ENCODE data around the gene TMEM69. TPM values are rescaled to one million over a fixed set of nuclear protein-coding genes. Genes with fewer than 3 reads are reported as not detected.
"Not testable (repeated sequence)": the region's sequence is repeated elsewhere in the genome, so short reads cannot be mapped to it uniquely, and the experiment has no call there.

TMEM69 gene
- total RNA-seq, 1 donor from 2014 or later = 65.2 TPM

DNA sequence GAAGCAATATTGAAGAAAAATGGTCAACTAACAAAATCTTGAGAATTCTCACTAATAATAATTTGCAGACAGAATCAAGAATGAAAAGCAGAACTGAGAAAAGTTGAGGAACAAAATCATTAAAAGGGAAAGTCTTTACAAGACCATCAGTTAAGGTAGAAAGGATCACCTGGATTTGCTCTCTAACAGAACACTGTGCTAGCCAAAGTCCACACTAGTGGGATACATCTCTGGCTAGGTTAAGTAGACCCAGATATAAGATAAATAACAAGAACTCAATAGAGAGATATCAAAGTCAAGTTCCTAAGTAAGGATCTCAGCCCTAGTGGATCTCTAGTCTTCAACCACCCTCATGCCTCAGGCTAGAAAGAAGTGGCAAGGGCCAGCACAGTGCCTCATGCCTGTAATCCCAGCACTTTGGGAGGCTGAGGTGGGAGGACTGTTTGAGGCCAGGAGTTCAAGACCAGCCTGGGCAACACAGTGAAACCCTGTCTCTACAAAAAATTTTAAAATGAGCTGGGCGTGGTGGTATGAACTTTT is 42.9 kb downstream of the TMEM69 start:
- H3K36me3 Mint-ChIP-seq = no peaks in the 10 kb centered on the region
- no peaks in the 10 kb centered on the region for H3K27me3 ChIP-seq
- H3K27ac ChIP-seq = no peak overlapping the region
- no peaks in the 10 kb centered on the region for H3K79me2 ChIP-seq (ENCODE audit: low read depth)
- no peak for DNase-seq (ENCODE audit: low spot score)
- TF ChIP-seq, protein P1, sequence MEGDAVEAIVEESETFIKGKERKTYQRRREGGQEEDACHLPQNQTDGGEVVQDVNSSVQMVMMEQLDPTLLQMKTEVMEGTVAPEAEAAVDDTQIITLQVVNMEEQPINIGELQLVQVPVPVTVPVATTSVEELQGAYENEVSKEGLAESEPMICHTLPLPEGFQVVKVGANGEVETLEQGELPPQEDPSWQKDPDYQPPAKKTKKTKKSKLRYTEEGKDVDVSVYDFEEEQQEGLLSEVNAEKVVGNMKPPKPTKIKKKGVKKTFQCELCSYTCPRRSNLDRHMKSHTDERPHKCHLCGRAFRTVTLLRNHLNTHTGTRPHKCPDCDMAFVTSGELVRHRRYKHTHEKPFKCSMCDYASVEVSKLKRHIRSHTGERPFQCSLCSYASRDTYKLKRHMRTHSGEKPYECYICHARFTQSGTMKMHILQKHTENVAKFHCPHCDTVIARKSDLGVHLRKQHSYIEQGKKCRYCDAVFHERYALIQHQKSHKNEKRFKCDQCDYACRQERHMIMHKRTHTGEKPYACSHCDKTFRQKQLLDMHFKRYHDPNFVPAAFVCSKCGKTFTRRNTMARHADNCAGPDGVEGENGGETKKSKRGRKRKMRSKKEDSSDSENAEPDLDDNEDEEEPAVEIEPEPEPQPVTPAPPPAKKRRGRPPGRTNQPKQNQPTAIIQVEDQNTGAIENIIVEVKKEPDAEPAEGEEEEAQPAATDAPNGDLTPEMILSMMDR (IDR thresholded peaks at IDR 0.05) = no peak
- TF ChIP-seq EZH2phosphoT487 (IDR thresholded peaks at IDR 0.05) (no peak), EZH2 (IDR thresholded peaks at IDR 0.05) (no peak)
- H3K4me3 Mint-ChIP-seq = no peak overlapping the region
- no peak overlapping the region for H3K27ac Mint-ChIP-seq
- no peaks in the 10 kb centered on the region for H4K20me1 ChIP-seq (ENCODE audit: low read depth)
- no peaks in the 10 kb centered on the region for H3K9me3 Mint-ChIP-seq
- H3K9me3 ChIP-seq (ENCODE audit: low read depth) = no peaks in the 10 kb centered on the region
- H2AFZ ChIP-seq (replicated peaks) = no peak overlapping the region
- H3K4me2 ChIP-seq = no peak overlapping the region
- no peaks in the 10 kb centered on the region for H3F3A ChIP-seq (ENCODE audit: low read depth)
- no peaks in the 10 kb centered on the region for H3K4me1 ChIP-seq
- H3K4me3 ChIP-seq = no peak overlapping the region
- H3K9ac ChIP-seq = no peak overlapping the region
- H3K27me3 Mint-ChIP-seq (ENCODE audit: insufficient read depth, low read depth) = no peaks in the 10 kb centered on the region
- no peaks in the 10 kb centered on the region for H3K36me3 ChIP-seq
- no peaks in the 10 kb centered on the region for H3K4me1 Mint-ChIP-seq

DNA sequence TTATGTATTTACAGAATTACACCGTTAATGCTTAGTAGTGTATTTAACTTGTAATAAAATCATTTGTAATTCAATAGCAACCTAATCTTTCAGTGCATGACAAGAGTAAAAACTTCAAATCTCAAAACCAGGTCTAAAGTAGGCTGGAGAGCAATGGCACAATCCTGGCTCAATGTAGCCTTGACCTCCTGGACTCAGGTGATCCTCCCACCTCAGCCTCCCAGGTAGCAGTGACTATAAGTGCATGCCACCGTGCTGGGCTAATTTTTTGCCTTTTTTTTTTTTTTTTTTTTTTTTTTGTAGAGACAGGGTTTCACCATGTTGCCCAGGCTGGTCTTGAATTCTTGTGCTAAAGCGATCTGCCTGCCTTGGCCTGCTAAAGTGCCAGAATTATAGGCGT is 51.2 kb downstream of the TMEM69 start:
- H3K4me2 ChIP-seq = no peak overlapping the region
- DNase-seq (ENCODE audit: low spot score) = no peak
- H3K36me3 Mint-ChIP-seq = peaks cover 22% of the 10 kb centered on the region
- no peaks in the 10 kb centered on the region for H3K79me2 ChIP-seq (ENCODE audit: low read depth)
- H3K36me3 ChIP-seq = peaks cover 11% of the 10 kb centered on the region
- H3K27me3 Mint-ChIP-seq (ENCODE audit: insufficient read depth, low read depth) = no peaks in the 10 kb centered on the region
- H2AFZ ChIP-seq (replicated peaks) = no peak overlapping the region
- no peaks in the 10 kb centered on the region for H3F3A ChIP-seq (ENCODE audit: low read depth)
- H3K4me1 ChIP-seq = no peaks in the 10 kb centered on the region
- no peaks in the 10 kb centered on the region for H4K20me1 ChIP-seq (ENCODE audit: low read depth)
- no peak overlapping the region for H3K4me3 ChIP-seq
- peaks cover 4% of the 10 kb centered on the region for H3K9me3 ChIP-seq (ENCODE audit: low read depth)
- no peak overlapping the region for H3K27ac Mint-ChIP-seq
- H3K4me3 Mint-ChIP-seq = no peak overlapping the region
- H3K9me3 Mint-ChIP-seq = no peaks in the 10 kb centered on the region
- no peak for TF ChIP-seq EZH2phosphoT487 (IDR thresholded peaks at IDR 0.05)
- TF ChIP-seq, protein P1 (IDR thresholded peaks at IDR 0.05) = no peak
- TF ChIP-seq EZH2 (IDR thresholded peaks at IDR 0.05) = no peak
- H3K9ac ChIP-seq = no peak overlapping the region
- H3K4me1 Mint-ChIP-seq = peaks cover 2% of the 10 kb centered on the region
- no peak overlapping the region for H3K27ac ChIP-seq
- H3K27me3 ChIP-seq = no peaks in the 10 kb centered on the region

DNA sequence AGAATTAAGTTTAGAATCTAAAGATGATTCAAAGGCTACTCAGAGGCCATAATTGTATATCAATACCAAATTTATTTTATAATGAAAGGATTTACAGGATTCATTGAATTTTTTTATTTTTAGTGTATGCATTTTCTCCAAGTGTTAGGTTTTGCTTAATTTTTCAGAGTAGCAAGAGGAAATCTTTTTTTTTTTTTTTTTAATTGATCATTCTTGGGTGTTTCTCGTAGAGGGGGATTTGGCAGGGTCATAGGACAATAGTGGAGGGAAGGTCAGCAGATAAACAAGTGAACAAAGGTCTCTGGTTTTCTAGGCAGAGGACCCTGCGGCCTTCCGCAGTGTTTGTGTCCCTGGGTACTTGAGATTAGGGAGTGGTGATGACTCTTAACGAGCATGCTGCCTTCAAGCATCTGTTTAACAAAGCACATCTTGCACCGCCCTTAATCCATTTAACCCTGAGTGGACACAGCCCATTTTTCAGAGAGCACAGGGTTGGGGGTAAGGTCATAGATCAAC is 51.7 kb downstream of the TMEM69 start:
- not testable (repeated sequence) for H3K4me1 Mint-ChIP-seq; H3K4me1 ChIP-seq; H3K27me3 Mint-ChIP-seq (ENCODE audit: insufficient read depth, low read depth); H3K27ac Mint-ChIP-seq; H3K4me3 ChIP-seq; H3K9ac ChIP-seq; H3K4me3 Mint-ChIP-seq; H3K4me2 ChIP-seq; DNase-seq (ENCODE audit: low spot score); H3K27ac ChIP-seq; H4K20me1 ChIP-seq (ENCODE audit: low read depth); H3K79me2 ChIP-seq (ENCODE audit: low read depth); H3K27me3 ChIP-seq; H2AFZ ChIP-seq (replicated peaks); H3K9me3 ChIP-seq (ENCODE audit: low read depth); H3F3A ChIP-seq (ENCODE audit: low read depth); H3K9me3 Mint-ChIP-seq
- H3K36me3 ChIP-seq = peaks cover 11% of the 10 kb centered on the region
- H3K36me3 Mint-ChIP-seq = peaks cover 23% of the 10 kb centered on the region

Other genes with a start within 250 kb of the TMEM69 start
- gene TESK2, start 197.0 kb upstream of the TMEM69 start, total RNA-seq (ENCODE audit: low replicate concordance) = 10.5 and 14.9 TPM in 2 replicates
- gene CCDC163, start 188.1 kb upstream of the TMEM69 start, total RNA-seq (ENCODE audit: low replicate concordance) = 1.7 TPM in 2 replicates
- 3.1 and 5.8 TPM in 2 replicates for gene MMACHC, start 187.9 kb upstream of the TMEM69 start, total RNA-seq (ENCODE audit: low replicate concordance)
- gene PRDX1, start 166.3 kb upstream of the TMEM69 start, total RNA-seq (ENCODE audit: low replicate concordance) = 477 and 653 TPM in 2 replicates
- gene AKR1A1, start 137.4 kb upstream of the TMEM69 start, total RNA-seq (ENCODE audit: low replicate concordance) = 129 and 167 TPM in 2 replicates
- gene NASP, start 104.1 kb upstream of the TMEM69 start, total RNA-seq (ENCODE audit: low replicate concordance) = 337 and 436 TPM in 2 replicates
- gene CCDC17, start 64.1 kb upstream of the TMEM69 start, total RNA-seq (ENCODE audit: low replicate concordance) = 1.5 and 1.7 TPM in 2 replicates
- 147 and 262 TPM in 2 replicates for gene GPBP1L1, start 1.6 kb upstream of the TMEM69 start, total RNA-seq (ENCODE audit: low replicate concordance)
- 10.0 and 15.0 TPM in 2 replicates for gene IPP, start 62.5 kb downstream of the TMEM69 start, total RNA-seq (ENCODE audit: low replicate concordance)
- 5.5 and 20.3 TPM in 2 replicates for gene MAST2, start 115.4 kb downstream of the TMEM69 start, total RNA-seq (ENCODE audit: low replicate concordance)